GM10248 (cell line): ENCODE measurements around the gene ETV2.
A peak's percentile ranks its signal among the peaks of the same experiment; 100 is the strongest.
"Not testable (repeated sequence)": the region's sequence is repeated elsewhere in the genome, so short reads cannot be mapped to it uniquely, and the experiment has no call there.

Experiments
- CTCF ChIA-PET: fragments of 300-600 bp; sonication (Branson Sonifier 250); formaldehyde crosslinking; extraction: SDS; loops from one replicate; lab custom pipeline; 2021; ENCODE audit warnings: antibody characterized with exemption; lab: Yijun Ruan, JAX
- POLR2A ChIA-PET: fragments of 350-650 bp; sonication (Branson Sonifier 250); formaldehyde crosslinking; extraction: SDS; loops from one replicate; lab custom pipeline; 2020; ENCODE audit warnings: antibody characterized with exemption; lab: Yijun Ruan, JAX
- DNase-seq: peaks from one replicate; pipeline ENCODE4 v3.0.0; 2012; ENCODE audit errors: extremely low spot score
- CTCF ChIP-seq: IDR thresholded peaks from 2 replicates; pipeline ENCODE4 v1.5.1; 2012; ENCODE audit warnings: mild to moderate bottlenecking, low read depth; ENCODE audit errors: extremely low read depth, missing control alignments, control extremely low read depth

The ETV2 gene

DNA sequence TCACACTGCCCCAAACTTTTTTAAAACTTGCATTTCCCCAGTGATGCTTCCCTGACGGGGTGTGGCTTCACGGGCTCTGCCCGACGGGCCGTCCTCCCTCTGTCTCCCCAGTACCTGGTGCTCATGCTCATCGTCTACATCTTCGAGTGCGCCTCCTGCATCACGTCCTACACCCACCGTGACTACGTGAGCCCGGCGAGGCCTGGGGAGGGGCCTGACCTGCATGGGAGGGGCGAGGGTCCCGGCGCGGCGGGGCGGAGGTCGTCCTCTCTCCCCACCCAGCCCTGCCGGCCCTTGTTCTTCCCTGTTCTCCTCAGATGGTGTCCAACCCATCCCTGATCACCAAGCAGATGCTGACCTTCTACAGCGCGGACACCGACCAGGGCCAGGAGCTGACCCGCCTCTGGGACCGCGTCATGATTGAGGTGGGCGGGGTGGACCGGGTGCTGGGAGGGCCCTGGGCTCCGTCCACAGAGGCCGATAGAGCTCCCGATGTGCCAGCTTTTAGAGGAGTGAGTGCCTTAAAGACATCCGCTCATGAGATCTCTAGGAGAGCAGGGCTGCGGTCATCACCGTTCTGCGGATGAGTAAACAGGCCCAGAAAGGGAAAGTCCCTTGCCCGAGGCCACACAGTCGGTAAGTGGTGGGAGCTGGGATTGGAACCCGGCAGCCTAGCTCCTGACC lies 31.7 kb downstream of the ETV2 start:
- POLR2A ChIA-PET: interaction anchor here (0.5 to 1.1 kb wide), 4 partner anchors 11 to 204 kb away, joined by 3 to 5 read pairs (median 4); partner anchors contain the start of gene COX6B1
- DNase-seq: peak; percentile 77
- TF ChIP-seq CTCF: no peak
- CTCF ChIA-PET: interaction anchor here (0.8 to 2.5 kb wide), 9 partner anchors 9 to 42 kb away, joined by 3 to 8 read pairs (median 4); partner anchors contain the start of gene COX6B1

DNA sequence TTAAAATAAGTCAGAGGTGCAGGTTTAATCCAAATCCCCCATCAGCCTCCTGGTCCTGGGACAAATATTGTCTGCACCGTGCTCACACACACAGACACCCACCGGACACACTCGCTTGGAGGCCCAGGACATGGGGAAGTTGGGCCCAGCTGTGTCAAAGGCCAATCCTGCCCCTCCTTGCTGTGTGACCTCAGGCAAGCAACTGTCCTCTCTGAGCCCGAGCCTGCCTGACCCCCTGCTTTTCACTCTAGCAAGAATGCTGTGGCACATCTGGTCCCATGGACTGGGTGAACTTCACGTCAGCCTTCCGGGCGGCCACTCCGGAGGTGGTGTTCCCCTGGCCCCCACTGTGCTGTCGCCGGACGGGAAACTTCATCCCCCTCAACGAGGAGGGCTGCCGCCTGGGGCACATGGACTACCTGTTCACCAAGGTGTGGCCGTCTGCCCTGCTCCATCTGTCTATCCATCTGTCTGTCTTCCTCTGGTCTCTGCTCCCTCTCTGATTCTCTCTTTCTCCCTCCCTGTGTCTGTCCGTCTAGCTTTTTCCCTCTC lies 34.1 kb downstream of the ETV2 start:
- ChIA-PET CTCF (interaction anchor here (0.9 to 2.5 kb wide), 3 partner anchors 19 to 39 kb away, joined by 4 to 8 read pairs (median 5); no protein-coding TSS in a partner anchor), POLR2A (no interaction called here)

GRCh38 chr19:35689836-35690235 lies 48.3 kb downstream of the ETV2 start:
- no peak for DNase-seq
- POLR2A ChIA-PET: no interaction called here
- CTCF ChIA-PET: interaction anchor here (1.4 to 1.5 kb wide), 2 partner anchors 25 to 179 kb away, joined by 3 read pairs; partner anchors contain the start of gene APLP1
- no peak for TF ChIP-seq CTCF

More for the DNA sequence above, 34.1 kb downstream of the ETV2 start:
- TF ChIP-seq CTCF: no peak
- no peak for DNase-seq

DNA sequence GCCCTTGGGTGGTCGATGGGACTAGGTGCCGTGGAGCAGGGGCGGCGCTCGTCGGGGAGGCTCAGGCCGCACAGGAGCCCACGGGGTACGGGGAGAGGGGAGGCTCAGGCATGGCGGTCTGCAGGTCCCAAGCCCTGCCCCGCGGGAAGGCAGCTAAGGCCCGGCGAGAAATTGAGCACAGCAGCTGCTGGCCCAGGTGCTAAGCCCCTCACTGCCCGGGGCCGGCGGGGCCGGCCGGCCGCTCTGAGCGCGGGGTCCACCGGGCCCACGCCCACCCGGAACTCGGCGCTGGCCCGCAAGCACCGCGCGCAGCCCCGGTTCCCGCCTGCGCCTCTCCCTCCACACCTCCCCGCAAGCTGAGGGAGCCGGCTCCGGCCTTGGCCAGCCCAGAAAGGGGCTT lies 49.6 kb downstream of the ETV2 start:
- POLR2A ChIA-PET, DNase-seq: not testable (repeated sequence)
- CTCF ChIA-PET: interaction anchor here (2.5 kb wide), 1 partner anchor 22 kb away, joined by 23 read pairs; no protein-coding TSS in a partner anchor

DNA sequence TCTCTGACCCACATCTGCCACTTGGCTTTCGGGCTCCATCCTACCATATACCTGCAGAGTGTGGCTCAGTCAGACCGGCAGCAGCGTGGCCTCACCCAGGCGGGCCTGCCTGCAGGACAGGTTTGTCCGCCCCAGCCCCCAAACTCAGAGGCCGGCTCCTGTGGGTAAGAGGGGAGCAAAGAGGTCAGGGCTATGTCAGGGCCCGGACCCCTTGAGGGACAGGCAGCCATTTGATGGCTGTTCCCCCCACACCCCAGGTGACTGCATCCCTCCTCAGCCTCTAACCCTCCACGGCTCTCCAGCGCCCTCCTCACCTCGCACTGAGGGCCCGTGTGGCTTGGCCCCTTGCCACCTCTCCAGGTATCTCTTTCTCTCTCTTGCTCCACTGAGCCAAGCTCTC lies 50.5 kb downstream of the ETV2 start:
- no peak for TF ChIP-seq CTCF
- no peak for DNase-seq
- ChIA-PET POLR2A (interaction anchor here (0.5 kb wide), 1 partner anchor 66 kb away, joined by 3 read pairs; no protein-coding TSS in a partner anchor), CTCF (interaction anchor here (0.9 to 3.3 kb wide), 13 partner anchors 8 to 239 kb away, joined by 3 to 23 read pairs (median 5); partner anchors contain the start of gene LIN37)

GRCh38 chr19:35693422-35693821 lies 51.9 kb downstream of the ETV2 start:
- POLR2A ChIA-PET: no interaction called here
- DNase-seq: no peak
- CTCF ChIA-PET: interaction anchor here (0.9 to 3.3 kb wide), 15 partner anchors 9 to 238 kb away, joined by 3 to 23 read pairs (median 5); partner anchors contain the start of genes KMT2B and LIN37

More at GRCh38 chr19:35693422-35693821, 51.9 kb downstream of the ETV2 start:
- no peak for TF ChIP-seq CTCF
